Measurements from ENCODE around the gene SPECC1.
"Not testable (repeated sequence)": the region's sequence is repeated elsewhere in the genome, so short reads cannot be mapped to it uniquely, and the experiment has no call there.

Gene SPECC1

GRCh38 chr17:20217677-20218076 lies 208.5 kb downstream of the SPECC1 start:
- H3K4me3 ChIP-seq (replicated peaks; ENCODE audit: low read depth, low read length): no peak overlapping the region
- TF ChIP-seq, protein P1, sequence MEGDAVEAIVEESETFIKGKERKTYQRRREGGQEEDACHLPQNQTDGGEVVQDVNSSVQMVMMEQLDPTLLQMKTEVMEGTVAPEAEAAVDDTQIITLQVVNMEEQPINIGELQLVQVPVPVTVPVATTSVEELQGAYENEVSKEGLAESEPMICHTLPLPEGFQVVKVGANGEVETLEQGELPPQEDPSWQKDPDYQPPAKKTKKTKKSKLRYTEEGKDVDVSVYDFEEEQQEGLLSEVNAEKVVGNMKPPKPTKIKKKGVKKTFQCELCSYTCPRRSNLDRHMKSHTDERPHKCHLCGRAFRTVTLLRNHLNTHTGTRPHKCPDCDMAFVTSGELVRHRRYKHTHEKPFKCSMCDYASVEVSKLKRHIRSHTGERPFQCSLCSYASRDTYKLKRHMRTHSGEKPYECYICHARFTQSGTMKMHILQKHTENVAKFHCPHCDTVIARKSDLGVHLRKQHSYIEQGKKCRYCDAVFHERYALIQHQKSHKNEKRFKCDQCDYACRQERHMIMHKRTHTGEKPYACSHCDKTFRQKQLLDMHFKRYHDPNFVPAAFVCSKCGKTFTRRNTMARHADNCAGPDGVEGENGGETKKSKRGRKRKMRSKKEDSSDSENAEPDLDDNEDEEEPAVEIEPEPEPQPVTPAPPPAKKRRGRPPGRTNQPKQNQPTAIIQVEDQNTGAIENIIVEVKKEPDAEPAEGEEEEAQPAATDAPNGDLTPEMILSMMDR (IDR thresholded peaks at IDR 0.05; ENCODE audit: low read length, missing control alignments): no peak
- no peak for DNase-seq (ENCODE audit: low read depth)

DNA sequence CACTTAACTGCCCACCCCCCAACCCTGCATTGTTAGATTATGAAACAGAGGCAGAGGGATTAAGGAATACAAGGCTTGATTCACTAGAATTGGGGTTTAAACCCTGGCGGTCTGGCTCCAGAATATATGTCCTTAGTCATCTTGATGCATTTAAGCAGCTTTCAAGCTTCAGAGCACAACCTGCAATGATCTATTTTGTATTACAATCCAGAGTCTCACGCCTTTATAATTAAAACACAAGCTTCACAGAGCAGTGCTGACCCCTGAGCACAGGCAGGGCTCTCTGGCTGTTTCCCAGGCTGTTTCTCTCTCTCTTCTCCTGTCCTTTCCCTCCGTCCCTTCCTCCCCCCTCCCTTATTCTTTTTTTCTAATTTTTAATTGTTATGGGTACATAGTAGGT lies 209.1 kb downstream of the SPECC1 start:
- no peak overlapping the region for H3K4me3 ChIP-seq (replicated peaks; ENCODE audit: low read depth, low read length)
- TF ChIP-seq, protein P1 (IDR thresholded peaks at IDR 0.05; ENCODE audit: low read length, missing control alignments): no peak
- DNase-seq (ENCODE audit: low read depth): no peak

DNA sequence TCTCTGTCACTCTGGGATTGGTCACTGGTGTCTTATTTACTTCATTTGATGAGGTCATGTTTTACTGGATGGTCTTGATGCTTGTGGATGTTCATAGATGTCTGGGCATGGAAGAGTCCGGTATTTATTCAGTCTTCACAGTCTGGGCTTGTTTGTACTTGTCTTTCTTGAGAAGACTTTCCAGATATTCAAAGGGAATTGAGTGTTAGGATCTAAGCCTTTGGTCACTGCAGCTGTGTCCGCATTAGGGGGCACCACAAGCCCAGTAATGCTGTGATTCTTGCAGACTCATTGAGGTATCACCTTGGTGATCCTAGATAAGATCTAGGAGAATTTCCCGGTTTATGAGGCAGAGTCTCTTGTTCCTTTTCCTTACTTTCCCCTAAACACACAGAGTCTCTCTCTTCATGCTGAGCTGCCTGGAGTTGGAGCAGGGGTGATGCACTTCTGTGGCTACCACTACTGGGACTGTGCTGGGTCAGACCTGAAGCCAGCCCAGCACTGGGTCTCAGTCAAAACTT lies 214.7 kb downstream of the SPECC1 start:
- TF ChIP-seq, protein P1 (IDR thresholded peaks at IDR 0.05; ENCODE audit: low read length, missing control alignments): no peak
- no peak for DNase-seq (ENCODE audit: low read depth)

GRCh38 chr17:20224379-20224778 lies 215.2 kb downstream of the SPECC1 start:
- H3K4me3 ChIP-seq (replicated peaks; ENCODE audit: low read depth, low read length): no peak overlapping the region
- no peak for DNase-seq (ENCODE audit: low read depth)
- TF ChIP-seq, protein P1 (IDR thresholded peaks at IDR 0.05; ENCODE audit: low read length, missing control alignments): no peak

More for the DNA sequence above, 214.7 kb downstream of the SPECC1 start:
- H3K4me3 ChIP-seq (replicated peaks; ENCODE audit: low read depth, low read length): no peak overlapping the region

DNA sequence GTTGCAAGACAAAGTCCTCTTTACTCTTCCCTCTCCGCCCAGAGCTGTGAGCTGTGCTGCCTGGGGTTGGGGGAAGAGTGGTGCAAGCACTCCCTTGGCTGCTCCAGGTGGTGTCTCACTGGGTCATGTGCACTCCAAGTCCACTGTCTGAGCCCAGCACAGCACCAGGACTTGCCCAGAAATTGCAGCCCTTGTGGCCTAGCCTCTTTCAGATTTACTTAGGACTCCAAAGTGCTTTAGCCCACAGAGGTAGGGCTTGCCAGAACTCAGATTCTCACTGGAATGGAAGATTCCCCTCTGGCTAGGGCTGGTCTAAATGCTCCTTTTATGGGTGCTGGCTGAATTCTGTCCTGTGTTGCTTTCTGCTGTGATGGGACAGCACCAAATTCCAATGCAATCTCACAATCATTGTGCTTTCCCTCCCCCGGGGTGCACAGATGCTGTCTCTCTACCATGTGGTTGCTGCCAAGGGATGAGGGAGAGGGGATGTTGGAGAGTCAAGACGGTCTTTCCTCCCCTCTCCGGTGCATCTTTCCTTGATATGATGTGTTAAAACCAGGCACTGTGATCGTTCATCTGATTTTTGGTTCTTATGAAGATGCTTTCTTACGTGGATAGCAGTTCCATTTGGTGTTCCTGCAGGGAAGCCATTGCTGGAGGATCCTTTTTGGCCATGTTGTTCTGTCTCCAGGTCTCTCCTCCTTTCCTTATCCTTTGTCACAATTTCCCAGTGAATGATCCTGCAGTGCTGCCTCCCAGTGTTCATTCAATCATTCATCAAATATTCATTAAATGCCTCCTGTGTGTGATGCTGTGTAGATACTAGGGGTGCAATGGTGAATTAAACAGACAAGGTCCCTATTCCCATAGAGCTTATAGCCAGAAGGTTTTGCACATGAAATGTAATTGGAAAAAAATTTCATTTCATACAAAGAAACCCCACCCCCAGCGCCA lies 216.3 kb downstream of the SPECC1 start:
- no peak for DNase-seq (ENCODE audit: low read depth)
- H3K4me3 ChIP-seq (replicated peaks; ENCODE audit: low read depth, low read length): no peak overlapping the region
- TF ChIP-seq, protein P1 (IDR thresholded peaks at IDR 0.05; ENCODE audit: low read length, missing control alignments): no peak

GRCh38 chr17:20226814-20227482 lies 217.8 kb downstream of the SPECC1 start:
- TF ChIP-seq, protein P1 (IDR thresholded peaks at IDR 0.05; ENCODE audit: low read length, missing control alignments): peak; percentile 91
- no peak overlapping the region for H3K4me3 ChIP-seq (replicated peaks; ENCODE audit: low read depth, low read length)
- peak; percentile 78 for DNase-seq (ENCODE audit: low read depth)

GRCh38 chr17:20227720-20228370 lies 218.7 kb downstream of the SPECC1 start:
- peak; percentile 46 for DNase-seq (ENCODE audit: low read depth)
- H3K4me3 ChIP-seq (replicated peaks; ENCODE audit: low read depth, low read length): not testable (repeated sequence)

Measured in fibroblast of pulmonary artery (primary cell).